Activated naive CD8-positive, alpha-beta T cell (primary cell): ENCODE measurements around the gene CDH13.

ENCODE experiments used
- H3K27ac Mint-ChIP-seq: one replicate; pipeline ENCODE4 v1.8.0; 2021; ENCODE audit warnings: mixed read lengths
- H3K27me3 Mint-ChIP-seq: one replicate; pipeline ENCODE4 v1.8.0; 2021; ENCODE audit warnings: mixed read lengths
- H3K36me3 Mint-ChIP-seq: one replicate; pipeline ENCODE4 v1.8.0; 2021; ENCODE audit warnings: mixed read lengths
- H3K4me1 Mint-ChIP-seq: one replicate; pipeline ENCODE4 v1.8.0; 2021; ENCODE audit warnings: low read depth, mixed read lengths
- H3K4me3 Mint-ChIP-seq: one replicate; pipeline ENCODE4 v1.8.0; 2021; ENCODE audit warnings: mild to moderate bottlenecking, mixed read lengths
- H3K9me3 Mint-ChIP-seq: one replicate; pipeline ENCODE4 v1.8.0; 2021; ENCODE audit warnings: low read depth, mixed read lengths

The CDH13 gene

GRCh38 chr16:83724585-83724984 lies 1097.8 kb downstream of the CDH13 start:
- no peak overlapping the region for H3K4me3 Mint-ChIP-seq
- no peaks in the 10 kb centered on the region for H3K9me3 Mint-ChIP-seq
- no peak overlapping the region for H3K27ac Mint-ChIP-seq
- peaks cover 2% of the 10 kb centered on the region for H3K27me3 Mint-ChIP-seq
- no peaks in the 10 kb centered on the region for H3K36me3 Mint-ChIP-seq
- peaks cover 1% of the 10 kb centered on the region for H3K4me1 Mint-ChIP-seq

GRCh38 chr16:83725313-83725712 lies 1098.5 kb downstream of the CDH13 start:
- Mint-ChIP-seq H3K36me3 (no peaks in the 10 kb centered on the region), H3K4me1 (peaks cover 1% of the 10 kb centered on the region)

GRCh38 chr16:83727018-83727417 lies 1100.2 kb downstream of the CDH13 start:
- H3K27ac Mint-ChIP-seq, result no peak overlapping the region

More at GRCh38 chr16:83725313-83725712, 1098.5 kb downstream of the CDH13 start:
- no peak overlapping the region for H3K27ac Mint-ChIP-seq
- peaks cover 2% of the 10 kb centered on the region for H3K27me3 Mint-ChIP-seq
- no peaks in the 10 kb centered on the region for H3K9me3 Mint-ChIP-seq
- no peak overlapping the region for H3K4me3 Mint-ChIP-seq

GRCh38 chr16:83727751-83728352 lies 1101.1 kb downstream of the CDH13 start:
- peaks cover 9% of the 10 kb centered on the region for H3K9me3 Mint-ChIP-seq
- H3K4me3 Mint-ChIP-seq, result no peak overlapping the region
- H3K4me1 Mint-ChIP-seq, result peaks cover 1% of the 10 kb centered on the region
- no peaks in the 10 kb centered on the region for H3K36me3 Mint-ChIP-seq
- peaks cover 4% of the 10 kb centered on the region for H3K27me3 Mint-ChIP-seq
- H3K27ac Mint-ChIP-seq, result no peak overlapping the region

More at GRCh38 chr16:83727018-83727417, 1100.2 kb downstream of the CDH13 start:
- H3K4me3 Mint-ChIP-seq, result no peak overlapping the region
- H3K27me3 Mint-ChIP-seq, result peaks cover 4% of the 10 kb centered on the region
- peaks cover 1% of the 10 kb centered on the region for H3K4me1 Mint-ChIP-seq
- no peaks in the 10 kb centered on the region for H3K36me3 Mint-ChIP-seq
- peaks cover 9% of the 10 kb centered on the region for H3K9me3 Mint-ChIP-seq

- peaks cover 4% of the 10 kb centered on the region for H3K27me3 Mint-ChIP-seq
- H3K27ac Mint-ChIP-seq, result no peak overlapping the region
- H3K36me3 Mint-ChIP-seq, result no peaks in the 10 kb centered on the region
- peaks cover 9% of the 10 kb centered on the region for H3K9me3 Mint-ChIP-seq
- H3K4me3 Mint-ChIP-seq, result no peak overlapping the region
- peaks cover 1% of the 10 kb centered on the region for H3K4me1 Mint-ChIP-seq
These were observed 1101.7 kb downstream of the CDH13 start for GRCh38 chr16:83728492-83728891.

GRCh38 chr16:83730812-83731211 lies 1104.0 kb downstream of the CDH13 start:
- no peak overlapping the region for H3K27ac Mint-ChIP-seq
- H3K4me1 Mint-ChIP-seq, result peaks cover 1% of the 10 kb centered on the region
- peaks cover 2% of the 10 kb centered on the region for H3K36me3 Mint-ChIP-seq
- no peak overlapping the region for H3K4me3 Mint-ChIP-seq
- peaks cover 2% of the 10 kb centered on the region for H3K27me3 Mint-ChIP-seq
- peaks cover 22% of the 10 kb centered on the region for H3K9me3 Mint-ChIP-seq

GRCh38 chr16:83732536-83732935 lies 1105.8 kb downstream of the CDH13 start:
- peaks cover 26% of the 10 kb centered on the region for H3K9me3 Mint-ChIP-seq

GRCh38 chr16:83733301-83733700 lies 1106.5 kb downstream of the CDH13 start:
- H3K9me3 Mint-ChIP-seq, result peaks cover 26% of the 10 kb centered on the region
- H3K4me3 Mint-ChIP-seq, result no peak overlapping the region
- no peak overlapping the region for H3K27ac Mint-ChIP-seq
- H3K36me3 Mint-ChIP-seq, result peaks cover 2% of the 10 kb centered on the region
- no peaks in the 10 kb centered on the region for H3K4me1 Mint-ChIP-seq
- H3K27me3 Mint-ChIP-seq, result peaks cover 2% of the 10 kb centered on the region

More at GRCh38 chr16:83732536-83732935, 1105.8 kb downstream of the CDH13 start:
- Mint-ChIP-seq H3K4me3 (no peak overlapping the region), H3K36me3 (peaks cover 2% of the 10 kb centered on the region), H3K4me1 (no peaks in the 10 kb centered on the region), H3K27me3 (peaks cover 2% of the 10 kb centered on the region), H3K27ac (no peak overlapping the region)

GRCh38 chr16:83734136-83734535 lies 1107.4 kb downstream of the CDH13 start:
- peaks cover 26% of the 10 kb centered on the region for H3K9me3 Mint-ChIP-seq
- no peak overlapping the region for H3K27ac Mint-ChIP-seq
- H3K36me3 Mint-ChIP-seq, result peaks cover 2% of the 10 kb centered on the region

GRCh38 chr16:83737729-83738354 lies 1111.1 kb downstream of the CDH13 start:
- H3K9me3 Mint-ChIP-seq, result peaks cover 17% of the 10 kb centered on the region
- H3K27ac Mint-ChIP-seq, result no peak overlapping the region
- no peaks in the 10 kb centered on the region for H3K4me1 Mint-ChIP-seq
- peaks cover 6% of the 10 kb centered on the region for H3K27me3 Mint-ChIP-seq
- peaks cover 2% of the 10 kb centered on the region for H3K36me3 Mint-ChIP-seq
- H3K4me3 Mint-ChIP-seq, result no peak overlapping the region

More at GRCh38 chr16:83734136-83734535, 1107.4 kb downstream of the CDH13 start:
- Mint-ChIP-seq H3K4me3 (no peak overlapping the region), H3K4me1 (no peaks in the 10 kb centered on the region), H3K27me3 (peaks cover 4% of the 10 kb centered on the region)

- Mint-ChIP-seq H3K36me3 (peaks cover under 1% of the 10 kb centered on the region), H3K4me3 (no peak overlapping the region), H3K27me3 (peaks cover 6% of the 10 kb centered on the region), H3K4me1 (no peaks in the 10 kb centered on the region), H3K9me3 (peaks cover 14% of the 10 kb centered on the region), H3K27ac (no peak overlapping the region)
These were observed 1112.2 kb downstream of the CDH13 start for GRCh38 chr16:83738923-83739503.

GRCh38 chr16:83742124-83742899 lies 1115.5 kb downstream of the CDH13 start:
- H3K9me3 Mint-ChIP-seq, result no peaks in the 10 kb centered on the region
- no peaks in the 10 kb centered on the region for H3K4me1 Mint-ChIP-seq
- peaks cover 15% of the 10 kb centered on the region for H3K27me3 Mint-ChIP-seq
- H3K4me3 Mint-ChIP-seq, result no peak overlapping the region
- H3K36me3 Mint-ChIP-seq, result no peaks in the 10 kb centered on the region
- no peak overlapping the region for H3K27ac Mint-ChIP-seq

- peaks cover 18% of the 10 kb centered on the region for H3K27me3 Mint-ChIP-seq
- no peak overlapping the region for H3K27ac Mint-ChIP-seq
- no peaks in the 10 kb centered on the region for H3K4me1 Mint-ChIP-seq
- H3K4me3 Mint-ChIP-seq, result no peak overlapping the region
- no peaks in the 10 kb centered on the region for H3K9me3 Mint-ChIP-seq
- no peaks in the 10 kb centered on the region for H3K36me3 Mint-ChIP-seq
These were observed 1116.5 kb downstream of the CDH13 start for GRCh38 chr16:83743241-83743640.

GRCh38 chr16:83743720-83744119 lies 1117.0 kb downstream of the CDH13 start:
- Mint-ChIP-seq H3K27me3 (peaks cover 21% of the 10 kb centered on the region), H3K36me3 (no peaks in the 10 kb centered on the region), H3K4me1 (no peaks in the 10 kb centered on the region), H3K4me3 (no peak overlapping the region), H3K27ac (no peak overlapping the region), H3K9me3 (no peaks in the 10 kb centered on the region)

GRCh38 chr16:83744441-83744981 lies 1117.7 kb downstream of the CDH13 start:
- Mint-ChIP-seq H3K4me3 (no peak overlapping the region), H3K27me3 (peaks cover 26% of the 10 kb centered on the region), H3K4me1 (no peaks in the 10 kb centered on the region), H3K9me3 (no peaks in the 10 kb centered on the region), H3K27ac (no peak overlapping the region), H3K36me3 (no peaks in the 10 kb centered on the region)
